GM12873 (cell line): ENCODE data around the gene ARMC6.

Experiments used
- TF ChIP-seq, protein P1 (sequence below): IDR thresholded peaks from 2 replicates; pipeline ENCODE4 v1.5.1; 2012; ENCODE audit warnings: low read depth, mild to moderate bottlenecking, moderate library complexity, low read length, control low read depth; ENCODE audit not compliant: insufficient read depth; ENCODE audit errors: missing control alignments

Gene ARMC6

GRCh38 chr19:19033176-19033425 lies 302 bp upstream of the ARMC6 start:
- TF ChIP-seq, protein P1, sequence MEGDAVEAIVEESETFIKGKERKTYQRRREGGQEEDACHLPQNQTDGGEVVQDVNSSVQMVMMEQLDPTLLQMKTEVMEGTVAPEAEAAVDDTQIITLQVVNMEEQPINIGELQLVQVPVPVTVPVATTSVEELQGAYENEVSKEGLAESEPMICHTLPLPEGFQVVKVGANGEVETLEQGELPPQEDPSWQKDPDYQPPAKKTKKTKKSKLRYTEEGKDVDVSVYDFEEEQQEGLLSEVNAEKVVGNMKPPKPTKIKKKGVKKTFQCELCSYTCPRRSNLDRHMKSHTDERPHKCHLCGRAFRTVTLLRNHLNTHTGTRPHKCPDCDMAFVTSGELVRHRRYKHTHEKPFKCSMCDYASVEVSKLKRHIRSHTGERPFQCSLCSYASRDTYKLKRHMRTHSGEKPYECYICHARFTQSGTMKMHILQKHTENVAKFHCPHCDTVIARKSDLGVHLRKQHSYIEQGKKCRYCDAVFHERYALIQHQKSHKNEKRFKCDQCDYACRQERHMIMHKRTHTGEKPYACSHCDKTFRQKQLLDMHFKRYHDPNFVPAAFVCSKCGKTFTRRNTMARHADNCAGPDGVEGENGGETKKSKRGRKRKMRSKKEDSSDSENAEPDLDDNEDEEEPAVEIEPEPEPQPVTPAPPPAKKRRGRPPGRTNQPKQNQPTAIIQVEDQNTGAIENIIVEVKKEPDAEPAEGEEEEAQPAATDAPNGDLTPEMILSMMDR = no peak

DNA sequence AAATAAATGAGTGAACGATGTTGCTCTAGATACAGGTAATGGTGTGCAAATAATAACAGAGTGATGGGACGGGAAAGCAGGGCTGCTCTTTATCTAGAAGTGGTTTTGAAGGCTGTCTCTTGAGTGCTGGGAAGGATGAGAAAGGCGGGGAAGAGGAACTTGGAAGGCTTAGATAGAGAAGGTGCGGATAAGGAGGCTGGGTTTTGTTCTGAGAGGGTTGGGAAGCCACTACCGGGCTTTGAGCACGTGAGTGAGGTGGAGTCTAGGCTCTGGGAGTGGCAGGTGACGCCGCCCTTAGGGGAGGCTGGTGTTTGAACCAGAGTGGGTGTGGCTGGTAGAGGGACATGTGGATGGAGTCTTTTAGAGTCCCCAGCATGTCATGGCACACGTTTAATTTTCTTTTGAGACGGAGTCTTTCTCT lies 811 bp downstream of the ARMC6 start:
- TF ChIP-seq, protein P1 = no peak

- TF ChIP-seq, protein P1 = no peak
These were observed 6.5 kb downstream of the ARMC6 start for GRCh38 chr19:19039901-19040300.

DNA sequence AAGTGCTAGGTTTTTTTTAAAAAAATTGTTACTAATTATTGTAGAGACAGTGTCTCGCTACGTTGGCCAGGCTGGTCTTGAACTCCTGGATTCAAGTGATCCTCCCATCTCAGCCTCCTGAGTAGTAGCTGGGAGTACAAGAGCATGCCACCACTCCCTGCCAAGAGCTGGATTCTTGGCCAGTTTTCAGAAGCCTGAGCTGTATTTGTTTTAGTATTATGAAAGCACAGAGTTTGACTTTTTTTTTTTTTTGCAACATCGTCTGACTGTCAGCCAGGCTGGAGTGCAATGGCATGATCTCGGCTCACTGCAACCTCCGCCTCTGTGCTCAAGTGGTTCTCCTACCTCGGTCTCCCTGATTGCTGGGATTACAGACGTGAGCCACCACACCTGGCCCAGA lies 7.0 kb downstream of the ARMC6 start:
- TF ChIP-seq, protein P1 = no peak

- TF ChIP-seq, protein P1 = no peak
These were observed 9.4 kb downstream of the ARMC6 start for GRCh38 chr19:19042732-19043280.

DNA sequence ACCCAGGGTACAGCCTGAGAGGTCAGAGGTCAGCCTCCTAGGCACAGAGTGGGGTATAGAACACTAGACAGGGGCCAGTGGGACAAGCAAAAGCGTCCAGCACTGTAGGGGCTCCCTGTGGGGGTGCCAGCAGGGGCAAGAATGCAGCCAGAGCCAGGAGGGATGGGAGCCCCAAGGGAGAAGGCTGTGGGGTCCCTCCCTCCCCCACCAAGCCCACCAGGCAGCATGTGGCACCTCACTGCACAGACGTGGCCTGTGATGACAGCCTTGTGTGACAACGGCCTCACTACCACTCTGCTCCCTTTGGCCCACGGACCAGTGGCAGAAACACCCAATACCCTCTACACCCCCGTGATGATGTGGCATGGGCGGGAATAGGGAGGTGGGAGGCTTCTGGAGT lies 10.1 kb downstream of the ARMC6 start:
- TF ChIP-seq, protein P1 = no peak

DNA sequence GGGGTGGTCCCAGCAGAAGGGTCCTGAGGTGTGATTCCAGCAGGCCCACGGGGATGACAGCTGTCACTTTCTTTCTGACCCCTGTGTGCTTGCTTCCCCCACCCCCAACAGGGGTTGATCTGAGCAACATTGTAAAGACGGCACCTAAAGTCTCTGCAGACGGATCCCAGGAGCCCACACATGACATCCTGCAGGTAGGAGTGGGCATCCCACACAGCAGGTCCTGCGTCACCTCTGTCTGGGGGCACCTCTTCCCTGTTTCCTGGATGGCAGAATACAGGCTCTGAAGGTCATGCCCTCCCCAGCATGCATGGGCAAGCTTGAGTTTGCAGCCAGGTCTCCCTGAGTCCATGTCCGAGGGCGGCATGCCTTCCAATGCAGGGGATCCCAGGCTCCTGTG lies 10.5 kb downstream of the ARMC6 start:
- TF ChIP-seq, protein P1 = no peak
